Neuronal stem cell (in vitro differentiated cells): ENCODE results near the gene CSF2.

ENCODE experiments used
- DNase-seq: peaks from one replicate; pipeline ENCODE4 v3.0.0-alpha.2; 2013; ENCODE audit warnings: low spot score
- H2AFZ ChIP-seq: one replicate; pipeline ENCODE4 v1.6.1; 2013; ENCODE audit warnings: mild to moderate bottlenecking, low read length, inconsistent platforms
- H2AK5ac ChIP-seq: 2 replicates; pipeline ENCODE4 v1.6.1; 2013; ENCODE audit warnings: low read depth, mild to moderate bottlenecking, inconsistent platforms, low read length, moderate library complexity, mixed read lengths
- H2BK120ac ChIP-seq: 2 replicates; pipeline ENCODE4 v1.6.1; 2013; ENCODE audit warnings: low read depth, mild to moderate bottlenecking, inconsistent platforms, low read length, moderate library complexity, mixed read lengths
- H2BK12ac ChIP-seq: one replicate; pipeline ENCODE4 v1.6.1; 2013; ENCODE audit warnings: low read length, inconsistent platforms
- H2BK15ac ChIP-seq: 2 replicates; pipeline ENCODE4 v1.6.1; 2013; ENCODE audit warnings: mild to moderate bottlenecking, low read length, inconsistent platforms, mixed read lengths
- H2BK5ac ChIP-seq: one replicate; pipeline ENCODE4 v1.6.1; 2013; ENCODE audit warnings: inconsistent platforms, mild to moderate bottlenecking, low read length, moderate library complexity
- H3K14ac ChIP-seq: one replicate; pipeline ENCODE4 v1.6.1; 2013; ENCODE audit warnings: low read length, inconsistent platforms
- H3K18ac ChIP-seq: 2 replicates; pipeline ENCODE4 v1.6.1; 2013; ENCODE audit warnings: low read length, inconsistent platforms
- H3K23ac ChIP-seq: 2 replicates; pipeline ENCODE4 v1.6.1; 2013; ENCODE audit warnings: low read depth, mild to moderate bottlenecking, mixed read lengths, low read length, inconsistent platforms; ENCODE audit not compliant: poor library complexity
- H3K27ac ChIP-seq: replicated peaks from 3 replicates; pipeline ENCODE4 v1.5.1; 2013; ENCODE audit warnings: low read length, inconsistent platforms
- H3K27me3 ChIP-seq, 3 experiments: 2 replicates each; pipeline ENCODE4 v1.6.1; 2013; ENCODE audit warnings: low read length in 3 of 3, mild to moderate bottlenecking in 2 of 3, inconsistent platforms in 1 of 3, low read depth in 1 of 3, mixed read lengths in 1 of 3, moderate library complexity in 1 of 3; ENCODE audit not compliant: control insufficient read depth in 3 of 3, insufficient read depth in 3 of 3
- H3K36me3 ChIP-seq, 2 donors: replicated peaks in 1 of 2; 2 replicates each; pipeline ENCODE4 v1.6.1; 2013; ENCODE audit warnings: low read length in 2 of 2; ENCODE audit not compliant: control insufficient read depth in 2 of 2, insufficient read depth in 2 of 2
- H3K4ac ChIP-seq: 2 replicates; pipeline ENCODE4 v1.6.1; 2013; ENCODE audit warnings: inconsistent platforms, mild to moderate bottlenecking, low read length, moderate library complexity
- H3K4me1 ChIP-seq, 2 donors: 1 replicate in 1 of 2; 2 replicates in 1 of 2; pipeline ENCODE4 v1.6.1; 2013; ENCODE audit warnings: low read length in 2 of 2, low read depth in 1 of 2; ENCODE audit not compliant: control insufficient read depth in 2 of 2, insufficient read depth in 1 of 2
- H3K4me2 ChIP-seq: one replicate; pipeline ENCODE4 v1.6.1; 2013; ENCODE audit warnings: mild to moderate bottlenecking, low read length, inconsistent platforms; ENCODE audit not compliant: insufficient read depth, poor library complexity, severe bottlenecking
- H3K4me3 ChIP-seq, 2 donors: 2 replicates each; pipeline ENCODE4 v1.5.1; 2013; ENCODE audit warnings: low read length in 2 of 2, mild to moderate bottlenecking in 2 of 2, inconsistent platforms in 1 of 2, moderate library complexity in 1 of 2
- H3K79me1 ChIP-seq: one replicate; pipeline ENCODE4 v1.6.1; 2013; ENCODE audit warnings: low read depth, mild to moderate bottlenecking, inconsistent platforms, low read length, moderate library complexity
- H3K9ac ChIP-seq: one replicate; pipeline ENCODE4 v1.6.1; 2013; ENCODE audit warnings: mild to moderate bottlenecking, low read depth, low read length, inconsistent platforms; ENCODE audit not compliant: poor library complexity
- H3K9me3 ChIP-seq, 2 donors: replicated peaks in 1 of 2; 2 replicates each; pipeline versions ENCODE3 to v1.6.1; 2013; ENCODE audit warnings: low read length in 2 of 2, mild to moderate bottlenecking in 2 of 2, inconsistent platforms in 1 of 2, low read depth in 1 of 2, mixed read lengths in 1 of 2, moderate library complexity in 1 of 2; ENCODE audit not compliant: control insufficient read depth in 2 of 2, insufficient read depth in 1 of 2
- H4K8ac ChIP-seq: one replicate; pipeline ENCODE4 v1.6.1; 2013; ENCODE audit warnings: low read depth, mild to moderate bottlenecking, inconsistent platforms, low read length, moderate library complexity
- H4K91ac ChIP-seq: one replicate; pipeline ENCODE4 v1.6.1; 2013; ENCODE audit warnings: low read length, low read depth, mild to moderate bottlenecking, inconsistent platforms; ENCODE audit not compliant: poor library complexity
- WGBS, 2 donors: extraction: QIAGEN DNeasy Blood & Tissue Kit; methylation state at CpG; one replicate each; pipeline ENCODE4 v1.1.7; 2013; ENCODE audit warnings: missing lambda C conversion rate in 2 of 2, mixed read lengths in 1 of 2; ENCODE audit not compliant: insufficient read length in 2 of 2, insufficient replicate concordance in 1 of 2; ENCODE audit errors: extremely low coverage in 2 of 2; 5-methylcytosine and 5-hydroxymethylcytosine counted together

Gene CSF2

GRCh38 chr5:132026516-132027008, 47.0 kb upstream of the CSF2 start:
- no peaks in the 10 kb centered on the region for H3K27me3 ChIP-seq
- H4K8ac ChIP-seq, result no peak overlapping the region
- no peak overlapping the region for H3K4me2 ChIP-seq
- no peak for DNase-seq
- no peak overlapping the region for H3K23ac ChIP-seq
- no peak overlapping the region for H3K27ac ChIP-seq
- no peak overlapping the region for H3K14ac ChIP-seq
- H3K79me1 ChIP-seq, result no peaks in the 10 kb centered on the region
- H3K9ac ChIP-seq, result no peak overlapping the region
- H3K4ac ChIP-seq, result no peak overlapping the region
- H2BK12ac ChIP-seq, result no peak overlapping the region
- H2AFZ ChIP-seq, result no peak overlapping the region
- H2BK120ac ChIP-seq, result no peak overlapping the region
- H3K4me1 ChIP-seq, result no peaks in the 10 kb centered on the region
- H3K36me3 ChIP-seq, result no peaks in the 10 kb centered on the region
- peak overlapping the region; percentile 25 for H3K18ac ChIP-seq
- no peak overlapping the region for H2BK5ac ChIP-seq
- no peaks in the 10 kb centered on the region for H3K9me3 ChIP-seq
- no peak overlapping the region for H3K4me3 ChIP-seq
- WGBS, 2 donors, result no CpG with 5 or more reads among the region's 5 CpGs
- no peak overlapping the region for H2AK5ac ChIP-seq
- H2BK15ac ChIP-seq, result no peak overlapping the region
- H4K91ac ChIP-seq, result no peak overlapping the region

- WGBS, 2 donors, result no CpG with 5 or more reads among the region's 2 CpGs
- no peak for DNase-seq
- no peak overlapping the region for H3K23ac ChIP-seq
These were observed 46.6 kb upstream of the CSF2 start for GRCh38 chr5:132027027-132027426.

GRCh38 chr5:132029609-132030330, 43.8 kb upstream of the CSF2 start:
- Histone ChIP-seq H3K36me3 (no peaks in the 10 kb centered on the region), H3K14ac (no peak overlapping the region), H3K4ac (no peak overlapping the region), H3K27ac (no peak overlapping the region), H2BK5ac (no peak overlapping the region), H2BK120ac (no peak overlapping the region), H3K4me3 (no peak overlapping the region), H3K79me1 (no peaks in the 10 kb centered on the region), H4K8ac (no peak overlapping the region), H2AK5ac (no peak overlapping the region), H3K27me3 (no peaks in the 10 kb centered on the region), H4K91ac (no peak overlapping the region), H2BK12ac (no peak overlapping the region), H3K23ac (no peak overlapping the region), H2AFZ (no peak overlapping the region), H3K4me2 (no peak overlapping the region), H3K9me3 (no peaks in the 10 kb centered on the region), H3K9ac (no peak overlapping the region), H3K18ac (no peak overlapping the region), H2BK15ac (no peak overlapping the region), H3K4me1 (no peaks in the 10 kb centered on the region)
- DNase-seq, result no peak
- no CpG with 5 or more reads among the region's 4 CpGs for WGBS, 2 donors

More at GRCh38 chr5:132027027-132027426, 46.6 kb upstream of the CSF2 start:
- no peak overlapping the region for H2AFZ ChIP-seq
- no peak overlapping the region for H3K27ac ChIP-seq
- H2BK12ac ChIP-seq, result no peak overlapping the region
- no peak overlapping the region for H2BK15ac ChIP-seq
- no peak overlapping the region for H4K8ac ChIP-seq
- H2AK5ac ChIP-seq, result no peak overlapping the region
- no peak overlapping the region for H3K4me3 ChIP-seq
- no peak overlapping the region for H2BK5ac ChIP-seq
- H3K4me1 ChIP-seq, result no peaks in the 10 kb centered on the region
- no peaks in the 10 kb centered on the region for H3K27me3 ChIP-seq
- H2BK120ac ChIP-seq, result no peak overlapping the region
- H4K91ac ChIP-seq, result no peak overlapping the region
- H3K14ac ChIP-seq, result no peak overlapping the region
- H3K4me2 ChIP-seq, result no peak overlapping the region
- no peaks in the 10 kb centered on the region for H3K9me3 ChIP-seq
- H3K18ac ChIP-seq, result no peak overlapping the region
- H3K79me1 ChIP-seq, result no peaks in the 10 kb centered on the region
- no peak overlapping the region for H3K4ac ChIP-seq
- no peak overlapping the region for H3K9ac ChIP-seq
- H3K36me3 ChIP-seq, result no peaks in the 10 kb centered on the region

- H2BK12ac ChIP-seq, result no peak overlapping the region
- H2BK120ac ChIP-seq, result no peak overlapping the region
- no peaks in the 10 kb centered on the region for H3K79me1 ChIP-seq
- no peak overlapping the region for H2BK15ac ChIP-seq
- H3K4ac ChIP-seq, result no peak overlapping the region
- no peak overlapping the region for H2AFZ ChIP-seq
- WGBS, 2 donors, result no CpG with 5 or more reads among the region's 2 CpGs
- no peaks in the 10 kb centered on the region for H3K9me3 ChIP-seq
- no peak overlapping the region for H4K91ac ChIP-seq
- H3K4me3 ChIP-seq, result peak overlapping the region in 1 of 2 donors; percentile 47
- H2BK5ac ChIP-seq, result no peak overlapping the region
- H2AK5ac ChIP-seq, result no peak overlapping the region
- no peak for DNase-seq
- no peak overlapping the region for H3K9ac ChIP-seq
- no peak overlapping the region for H3K4me2 ChIP-seq
- H4K8ac ChIP-seq, result no peak overlapping the region
- H3K4me1 ChIP-seq, result no peaks in the 10 kb centered on the region
- H3K18ac ChIP-seq, result no peak overlapping the region
- H3K27me3 ChIP-seq, result no peaks in the 10 kb centered on the region
- no peaks in the 10 kb centered on the region for H3K36me3 ChIP-seq
- no peak overlapping the region for H3K23ac ChIP-seq
- H3K14ac ChIP-seq, result no peak overlapping the region
- H3K27ac ChIP-seq, result no peak overlapping the region
These were observed 43.0 kb upstream of the CSF2 start for GRCh38 chr5:132030610-132031009.
